HL-60 (cell line): Measurements from ENCODE around the gene CNGA4.

ENCODE experiments used
- DNase-seq, 2 experiments: peaks; one replicate each; pipeline ENCODE4 v3.0.0-alpha.2; 2010 to 2020; ENCODE audit warnings: low read depth in 1 of 2, low spot score in 1 of 2
- H3K27ac ChIP-seq: fragments of 250-450 bp; sonication (Bioruptor Pico); replicated peaks from 2 replicates; pipeline ENCODE4 v1.5.1; 2020; ENCODE audit warnings: mild to moderate bottlenecking, moderate library complexity
- H3K27me3 ChIP-seq: fragments of 250-450 bp; sonication (Bioruptor Pico); 2 replicates; pipeline ENCODE4 v1.5.1; 2021; ENCODE audit warnings: mild to moderate bottlenecking, moderate library complexity; ENCODE audit not compliant: insufficient read depth, poor library complexity, severe bottlenecking
- H3K4me3 ChIP-seq: replicated peaks from 2 replicates; pipeline ENCODE4 v1.5.1; 2011; ENCODE audit warnings: mild to moderate bottlenecking, control low read depth, low read length; ENCODE audit not compliant: insufficient read depth
- CTCF ChIP-seq: IDR thresholded peaks from one replicate; pipeline ENCODE4 v1.5.1; 2011; ENCODE audit warnings: low read length, control low read depth, inconsistent platforms; ENCODE audit not compliant: insufficient read depth
- GABPA ChIP-seq: IDR thresholded peaks from 2 replicates; pipeline ENCODE4 v1.6.1; 2012; ENCODE audit warnings: low read depth
- POLR2AphosphoS5 ChIP-seq: IDR thresholded peaks from 2 replicates; pipeline ENCODE4 v1.6.1; 2012; ENCODE audit warnings: low read depth
- REST ChIP-seq: IDR thresholded peaks from 2 replicates; pipeline ENCODE4 v1.6.1; 2012; ENCODE audit warnings: low read depth; ENCODE audit not compliant: insufficient replicate concordance
- SPI1 ChIP-seq: IDR thresholded peaks from 2 replicates; pipeline ENCODE4 v1.6.1; 2012; ENCODE audit warnings: low read depth, mild to moderate bottlenecking, borderline replicate concordance
- long read RNA-seq: library from polyadenylated mRNA; unstranded; transcript quantifications from one replicate; pipeline ENCODE4 v2.0.0, GENCODE V29; 2020

The CNGA4 gene
- long read RNA-seq, result 0 reads

- H3K4me3 ChIP-seq, result no peak within 1 kb of the TSS
- H3K27ac ChIP-seq, result peak within 1 kb of the TSS; percentile 48; the same call in 1 of the 2 replicates
- DNase-seq, result no peak
- no peak for TF ChIP-seq POLR2AphosphoS5
- TF ChIP-seq GABPA, result no peak
- no peaks in the 10 kb centered on the region for H3K27me3 ChIP-seq
Measured at GRCh38 chr11:6238902-6239301, at the start of gene CNGA4. TSS of gene CNGA4 (plus strand) at chr11:6239089. CDS start at chr11:6239207, 118 bp downstream.

GRCh38 chr11:6191742-6192141 is 47.1 kb upstream of the CNGA4 start:
- Histone ChIP-seq H3K27ac (peak overlapping the region; percentile 61), H3K4me3 (no peak overlapping the region), H3K27me3 (no peaks in the 10 kb centered on the region)
- TF ChIP-seq REST (no peak), POLR2AphosphoS5 (no peak), CTCF (no peak), SPI1 (peak; percentile 59; the same call in 1 of the 2 replicates), GABPA (no peak)
- DNase-seq, result peak; percentile 69 to 75

GRCh38 chr11:6194065-6194581 is 44.8 kb upstream of the CNGA4 start:
- no peak for TF ChIP-seq POLR2AphosphoS5
- TF ChIP-seq REST, result no peak
- TF ChIP-seq CTCF, result no peak
- no peak for TF ChIP-seq SPI1
- TF ChIP-seq GABPA, result no peak
- peak in 1 of 2 experiments; percentile 29 for DNase-seq
- Histone ChIP-seq H3K4me3 (no peak overlapping the region), H3K27me3 (no peaks in the 10 kb centered on the region), H3K27ac (peak overlapping the region; percentile 48)

- TF ChIP-seq POLR2AphosphoS5, result no peak
- TF ChIP-seq SPI1, result no peak
- TF ChIP-seq REST, result no peak
- no peak for TF ChIP-seq GABPA
- no peak for TF ChIP-seq CTCF
- Histone ChIP-seq H3K4me3 (no peak overlapping the region), H3K27ac (0 out of 2 replicates have a peak overlapping the region, but pooled peaks have one; percentile 8), H3K27me3 (no peaks in the 10 kb centered on the region)
- DNase-seq, result no peak
Measured at GRCh38 chr11:6196396-6196795, 42.5 kb upstream of the CNGA4 start.
